HCT116 (cell line): ENCODE results near the gene SLC10A3. TPM values are rescaled to one million over a fixed set of nuclear protein-coding genes. Genes with fewer than 3 reads are reported as not detected.

Experiments
- ATAC-seq: fragments of 200-7000 bp; cut with Tn5 transposase; 2 replicates; pipeline ENCODE4 v1.9.1; 2020; ENCODE audit warnings: mild to moderate bottlenecking, moderate library complexity
- BruUV-seq: library from RNA; stranded (reverse); fragments of 400-500 nt; replicated peaks from 2 replicates; lab custom pipeline; 2021; lab: Mats Ljungman, UMichigan
- CTCF ChIA-PET: fragments of 300-600 bp; sonication (Branson Sonifier 250); formaldehyde crosslinking; loops from one replicate; lab custom pipeline; 2021; ENCODE audit warnings: antibody characterized with exemption; lab: Charles Lee
- POLR2A ChIA-PET: fragments of 300-600, 350-600 bp; sonication (Branson Sonifier 250); formaldehyde crosslinking; loops from one replicate; lab custom pipeline; 2021; ENCODE audit warnings: antibody characterized with exemption; lab: Charles Lee
- RAD21 ChIA-PET, 2 experiments: fragments of 300-600 bp; sonication (Branson Sonifier 250); formaldehyde crosslinking; loops; one replicate each; lab custom pipeline; 2023; ENCODE audit warnings: low total read pairs in 2 of 2; ENCODE audit not compliant: uncharacterized antibody in 2 of 2, unreplicated experiment in 2 of 2, low non-redundant PET in 1 of 2; lab: Charles Lee
- DNase-seq: peaks from one replicate; pipeline ENCODE4 v3.0.0-alpha.2; 2010; ENCODE audit warnings: low read depth, low spot score
- H2AFZ ChIP-seq: fragments of 200-600 bp; shearing (Covaris generic), sonication (generic); 2 replicates; pipeline ENCODE4 v1.6.1; 2017; ENCODE audit warnings: low read depth, mixed run types, mixed read lengths, antibody characterized with exemption, low read length; ENCODE audit not compliant: poor library complexity, severe bottlenecking
- H3K27ac ChIP-seq: 2 replicates; pipeline ENCODE4 v1.5.1; 2012; ENCODE audit warnings: low read depth, low read length
- H3K27me3 ChIP-seq: fragments of 200-600 bp; sonication (generic); 2 replicates; pipeline ENCODE4 v1.6.1; 2016; ENCODE audit warnings: mixed run types, low read length, mixed read lengths; ENCODE audit not compliant: insufficient read depth
- H3K36me3 ChIP-seq, 2 experiments: fragments of 200-500 bp in 1 of 2; fragments of 200-600 bp in 1 of 2; sonication (Bioruptor generic) in 1 of 2; sonication (generic) in 1 of 2; 2 replicates each; pipeline versions ENCODE4 v1.5.1 to v1.6.1; 2014 to 2016; ENCODE audit warnings: low read length in 2 of 2, inconsistent platforms in 1 of 2, mixed read lengths in 1 of 2, mixed run types in 1 of 2; ENCODE audit not compliant: insufficient read depth in 2 of 2, control insufficient read depth in 1 of 2
- H3K4me1 ChIP-seq, 2 experiments: fragments of 200-600 bp in 1 of 2; sonication (generic) in 1 of 2; 2 replicates each; pipeline versions ENCODE4 v1.5.1 to v1.6.1; 2012 to 2017; ENCODE audit warnings: low read length in 2 of 2, inconsistent platforms in 1 of 2, mild to moderate bottlenecking in 1 of 2, mixed read lengths in 1 of 2, mixed run types in 1 of 2, moderate library complexity in 1 of 2; ENCODE audit not compliant: insufficient read depth in 2 of 2, control insufficient read depth in 1 of 2
- H3K4me2 ChIP-seq: fragments of 200-600 bp; sonication (generic); 2 replicates; pipeline ENCODE4 v1.6.1; 2017; ENCODE audit warnings: mixed run types, low read length, mixed read lengths
- H3K4me3 ChIP-seq, 2 experiments: fragments of 200-600 bp in 1 of 2; sonication (generic) in 1 of 2; replicated peaks in 1 of 2; 2 replicates each; pipeline ENCODE4 v1.5.1; 2011 to 2016; ENCODE audit warnings: low read length in 2 of 2, control low read depth in 1 of 2, low read depth in 1 of 2, mild to moderate bottlenecking in 1 of 2, mixed read lengths in 1 of 2, mixed run types in 1 of 2
- H3K79me2 ChIP-seq: fragments of 200-600 bp; sonication (generic); 2 replicates; pipeline ENCODE4 v1.6.1; 2017; ENCODE audit warnings: mild to moderate bottlenecking, mixed run types, low read length, moderate library complexity, mixed read lengths; ENCODE audit not compliant: insufficient read depth
- H3K9ac ChIP-seq: fragments of 200-600 bp; sonication (generic); 2 replicates; pipeline ENCODE4 v1.6.1; 2016; ENCODE audit warnings: low read length, mixed read lengths
- H3K9me2 ChIP-seq: fragments of 200-600 bp; sonication (generic), shearing (Covaris generic); 2 replicates; pipeline ENCODE4 v1.6.1; 2017; ENCODE audit warnings: mixed run types, mild to moderate bottlenecking, moderate library complexity; ENCODE audit not compliant: insufficient read depth
- H3K9me3 ChIP-seq, 2 experiments: fragments of 200-500 bp in 1 of 2; fragments of 200-600 bp in 1 of 2; sonication (Bioruptor generic) in 1 of 2; sonication (generic) in 1 of 2; 2 replicates each; pipeline ENCODE4 v1.6.1; 2014 to 2017; ENCODE audit warnings: low read length in 2 of 2, mixed read lengths in 2 of 2, inconsistent platforms in 1 of 2, low read depth in 1 of 2, mild to moderate bottlenecking in 1 of 2, mixed run types in 1 of 2, moderate library complexity in 1 of 2; ENCODE audit not compliant: control insufficient read depth in 1 of 2, insufficient read depth in 1 of 2
- H4K20me1 ChIP-seq: fragments of 200-600 bp; sonication (generic), shearing (Covaris generic); 2 replicates; pipeline ENCODE4 v1.6.1; 2017; ENCODE audit warnings: mixed run types, mild to moderate bottlenecking, moderate library complexity; ENCODE audit not compliant: insufficient read depth
- ATF3 ChIP-seq: IDR thresholded peaks from 2 replicates; pipeline ENCODE4 v1.6.1; 2012
- CBX3 ChIP-seq: IDR thresholded peaks from 2 replicates; pipeline ENCODE4 v1.6.1; 2012; ENCODE audit warnings: low read depth
- CTCF ChIP-seq, 3 experiments: fragments of 200-600 bp in 1 of 3; sonication (generic) in 1 of 3; IDR thresholded peaks in 2 of 3; conservative IDR thresholded peaks in 1 of 3; 2 replicates each; pipeline ENCODE4 v1.5.1; 2012 to 2017; ENCODE audit warnings: low read depth in 2 of 3, low read length in 2 of 3, antibody characterized with exemption in 1 of 3, borderline replicate concordance in 1 of 3, control low read depth in 1 of 3, mild to moderate bottlenecking in 1 of 3, mixed read lengths in 1 of 3, mixed run types in 1 of 3, moderate library complexity in 1 of 3; ENCODE audit not compliant: insufficient read depth in 1 of 3
- EGR1 ChIP-seq: IDR thresholded peaks from 2 replicates; pipeline ENCODE4 v1.6.1; 2012; ENCODE audit warnings: low read depth
- ELF1 ChIP-seq: IDR thresholded peaks from 2 replicates; pipeline ENCODE4 v1.6.1; 2012; ENCODE audit warnings: low read depth, borderline replicate concordance
- EZH2 ChIP-seq: fragments of 200-600 bp; sonication (generic); IDR thresholded peaks from 2 replicates; pipeline ENCODE4 v1.6.1; 2017; ENCODE audit warnings: antibody characterized with exemption, mixed run types
- FOSL1 ChIP-seq: IDR thresholded peaks from 2 replicates; pipeline ENCODE4 v1.6.1; 2012; ENCODE audit warnings: low read depth
- JUND ChIP-seq: IDR thresholded peaks from 2 replicates; pipeline ENCODE4 v1.6.1; 2012
- POLR2AphosphoS5 ChIP-seq: IDR thresholded peaks from 2 replicates; pipeline ENCODE4 v1.6.1; 2011; ENCODE audit warnings: mild to moderate bottlenecking, low read depth, low read length, moderate library complexity
- REST ChIP-seq: IDR thresholded peaks from 2 replicates; pipeline ENCODE4 v1.6.1; 2012; ENCODE audit warnings: low read depth
- SP1 ChIP-seq: IDR thresholded peaks from 2 replicates; pipeline ENCODE4 v1.6.1; 2012; ENCODE audit warnings: low read depth
- SRF ChIP-seq: IDR thresholded peaks from 2 replicates; pipeline ENCODE4 v1.6.1; 2012; ENCODE audit warnings: low read depth
- TCF7L2 ChIP-seq: IDR thresholded peaks from 2 replicates; pipeline ENCODE4 v1.7.0; 2011; ENCODE audit warnings: borderline replicate concordance, inconsistent platforms; ENCODE audit not compliant: insufficient read depth, insufficient read length; ENCODE audit errors: extremely low read depth
- YY1 ChIP-seq: IDR thresholded peaks from 2 replicates; pipeline ENCODE4 v1.6.1; 2011; ENCODE audit warnings: low read length, low read depth, moderate library complexity, mild to moderate bottlenecking; ENCODE audit not compliant: insufficient replicate concordance; ENCODE audit errors: extremely low read depth
- ZBTB33 ChIP-seq: IDR thresholded peaks from 2 replicates; pipeline ENCODE4 v1.6.1; 2011; ENCODE audit warnings: mild to moderate bottlenecking, low read length, moderate library complexity; ENCODE audit not compliant: insufficient replicate concordance; ENCODE audit errors: extremely low read depth
- ZFX ChIP-seq: fragments of 450-650 bp; IDR thresholded peaks from 2 replicates; pipeline ENCODE4 v1.6.1; 2017
- ZNF274 ChIP-seq: fragments of 200-500 bp; sonication (Bioruptor generic); IDR thresholded peaks from 2 replicates; pipeline ENCODE4 v1.6.1; 2014; ENCODE audit warnings: mild to moderate bottlenecking, low read depth, low read length, inconsistent platforms
- intact Hi-C: fragments of 100-400 bp; cut with micrococcal nuclease; formaldehyde crosslinking; loops from 2 replicates; pipeline ENCODE4 v1.10.0; 2022
- total RNA-seq: library from RNA; stranded (reverse); gene quantifications from one replicate; pipeline ENCODE4 v1.2.1, GENCODE V29; 2021; ENCODE audit not compliant: unreplicated experiment
- TF ChIP-seq, protein P1 (sequence below): IDR thresholded peaks from 2 replicates; pipeline ENCODE4 v1.6.1; 2012

Gene SLC10A3
- total RNA-seq, 1 experiment from 2014 or later = 16.2 TPM

- no peaks in the 10 kb centered on the region for H3K9me3 ChIP-seq
- no peaks in the 10 kb centered on the region for H3K27me3 ChIP-seq
- no peak for TF ChIP-seq CBX3
- no peak for TF ChIP-seq SRF
- TF ChIP-seq EZH2 = no peak
- TF ChIP-seq REST = no peak
- TF ChIP-seq ATF3 = no peak
- no peak for TF ChIP-seq YY1
- TF ChIP-seq FOSL1 = no peak
- no peak for TF ChIP-seq ZBTB33
- no peak for TF ChIP-seq ELF1
- no peak for TF ChIP-seq ZFX
- no peak for TF ChIP-seq EGR1
- no peak for TF ChIP-seq TCF7L2
- TF ChIP-seq, protein P1, sequence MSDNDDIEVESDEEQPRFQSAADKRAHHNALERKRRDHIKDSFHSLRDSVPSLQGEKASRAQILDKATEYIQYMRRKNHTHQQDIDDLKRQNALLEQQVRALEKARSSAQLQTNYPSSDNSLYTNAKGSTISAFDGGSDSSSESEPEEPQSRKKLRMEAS = no peak
- TF ChIP-seq CTCF (IDR thresholded peaks at IDR 0.05 in 2 of 3, conservative IDR thresholded peaks at IDR 0.05 in 1 of 3; ENCODE audit: borderline replicate concordance in 1 of 3, insufficient read depth in 1 of 3, low read depth in 2 of 3, low read length in 2 of 3) = no peak
- no peak for TF ChIP-seq POLR2AphosphoS5
- no peak for TF ChIP-seq ZNF274
- no peak for TF ChIP-seq SP1
- TF ChIP-seq JUND = no peak
- no peak overlapping the region for H2AFZ ChIP-seq
- peaks cover 7% of the 10 kb centered on the region; the same call in 1 of the 2 replicates for H3K79me2 ChIP-seq
- ChIA-PET RAD21 (no interaction called here), POLR2A (no interaction called here), CTCF (no interaction called here)
- no peak overlapping the region for H3K4me3 ChIP-seq
- H3K9ac ChIP-seq = no peak overlapping the region
- no peaks in the 10 kb centered on the region for H3K9me2 ChIP-seq
- H3K4me1 ChIP-seq = peaks cover 6 to 16% of the 10 kb centered on the region in 2 experiments; a peak in 3 of 4 replicates
- no peak overlapping the region for H3K4me2 ChIP-seq
- ATAC-seq (no peak), DNase-seq (no peak)
- BruUV-seq = no TSS peak
- H4K20me1 ChIP-seq = no peaks in the 10 kb centered on the region
- intact Hi-C loops = no loop called here
- no peaks in the 10 kb centered on the region; a peak in 1 of 4 replicates for H3K36me3 ChIP-seq
- no peak overlapping the region for H3K27ac ChIP-seq
These were observed 44.7 kb downstream of the SLC10A3 start for GRCh38 chrX:154445776-154446175.
